NB4 (cell line): ENCODE measurements around the gene MPRIP.

Experiments
- DNase-seq: peaks from one replicate; pipeline ENCODE4 v3.0.0; 2010; ENCODE audit warnings: low read depth
- H3K4me3 ChIP-seq: one replicate; pipeline ENCODE4 v1.5.1; 2011; ENCODE audit warnings: mild to moderate bottlenecking, low read depth, low read length, moderate library complexity
- MYC ChIP-seq: IDR thresholded peaks from 2 replicates; pipeline ENCODE4 v1.6.1; 2011; ENCODE audit warnings: low read depth, low read length
- POLR2A ChIP-seq: IDR thresholded peaks from 2 replicates; pipeline ENCODE4 v1.6.1; 2011; ENCODE audit warnings: mild to moderate bottlenecking; ENCODE audit not compliant: insufficient read length; ENCODE audit errors: extremely low read depth
- TF ChIP-seq, protein P1 (sequence below): IDR thresholded peaks from 2 replicates; pipeline ENCODE4 v1.6.1; 2011; ENCODE audit warnings: low read depth, low read length
- TF ChIP-seq, protein P2 (sequence below): IDR thresholded peaks from one replicate; pipeline ENCODE4 v1.5.1; 2012; ENCODE audit warnings: low read depth, low read length

Gene MPRIP

DNA sequence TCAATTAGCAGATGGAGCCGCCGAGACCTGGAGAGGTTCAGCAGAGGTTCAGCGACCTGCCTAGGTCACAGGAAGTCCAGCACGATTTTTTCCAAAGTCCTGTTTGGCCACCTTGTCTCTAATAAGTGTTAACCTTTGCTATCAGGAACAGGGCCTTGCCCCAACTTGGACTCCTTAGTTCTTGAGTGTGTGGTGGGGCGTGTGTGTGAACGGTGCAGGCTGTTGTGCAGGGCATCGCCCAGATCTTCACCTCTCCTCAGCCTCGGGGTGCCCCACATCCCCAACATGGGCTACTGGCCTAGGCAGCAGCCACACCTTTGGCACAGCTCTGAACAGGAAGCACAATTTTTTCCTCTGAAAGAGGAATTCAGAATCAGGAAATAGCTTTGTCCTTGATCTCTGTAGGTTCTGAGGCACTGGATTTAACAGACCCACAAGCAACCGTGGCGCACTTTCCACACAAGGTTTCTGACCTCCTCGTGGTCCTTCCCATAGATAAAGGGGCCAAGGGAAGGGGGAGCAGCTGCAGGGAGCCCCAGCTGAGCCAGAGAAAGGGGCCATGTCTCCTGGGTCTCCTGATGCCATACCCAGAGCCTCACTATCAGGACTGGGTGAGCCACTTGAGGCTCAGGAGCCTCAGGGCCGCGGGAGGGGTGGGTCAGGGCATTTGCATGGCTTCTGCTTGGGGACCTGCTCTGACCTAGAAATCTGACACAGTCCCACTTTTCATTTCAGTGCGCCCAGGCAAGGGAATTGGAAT lies 10.4 kb downstream of the MPRIP start:
- DNase-seq: no peak
- TF ChIP-seq, protein P1, sequence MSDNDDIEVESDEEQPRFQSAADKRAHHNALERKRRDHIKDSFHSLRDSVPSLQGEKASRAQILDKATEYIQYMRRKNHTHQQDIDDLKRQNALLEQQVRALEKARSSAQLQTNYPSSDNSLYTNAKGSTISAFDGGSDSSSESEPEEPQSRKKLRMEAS: no peak
- TF ChIP-seq, protein P2, sequence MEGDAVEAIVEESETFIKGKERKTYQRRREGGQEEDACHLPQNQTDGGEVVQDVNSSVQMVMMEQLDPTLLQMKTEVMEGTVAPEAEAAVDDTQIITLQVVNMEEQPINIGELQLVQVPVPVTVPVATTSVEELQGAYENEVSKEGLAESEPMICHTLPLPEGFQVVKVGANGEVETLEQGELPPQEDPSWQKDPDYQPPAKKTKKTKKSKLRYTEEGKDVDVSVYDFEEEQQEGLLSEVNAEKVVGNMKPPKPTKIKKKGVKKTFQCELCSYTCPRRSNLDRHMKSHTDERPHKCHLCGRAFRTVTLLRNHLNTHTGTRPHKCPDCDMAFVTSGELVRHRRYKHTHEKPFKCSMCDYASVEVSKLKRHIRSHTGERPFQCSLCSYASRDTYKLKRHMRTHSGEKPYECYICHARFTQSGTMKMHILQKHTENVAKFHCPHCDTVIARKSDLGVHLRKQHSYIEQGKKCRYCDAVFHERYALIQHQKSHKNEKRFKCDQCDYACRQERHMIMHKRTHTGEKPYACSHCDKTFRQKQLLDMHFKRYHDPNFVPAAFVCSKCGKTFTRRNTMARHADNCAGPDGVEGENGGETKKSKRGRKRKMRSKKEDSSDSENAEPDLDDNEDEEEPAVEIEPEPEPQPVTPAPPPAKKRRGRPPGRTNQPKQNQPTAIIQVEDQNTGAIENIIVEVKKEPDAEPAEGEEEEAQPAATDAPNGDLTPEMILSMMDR: no peak
- TF ChIP-seq POLR2A (no peak), MYC (no peak)

DNA sequence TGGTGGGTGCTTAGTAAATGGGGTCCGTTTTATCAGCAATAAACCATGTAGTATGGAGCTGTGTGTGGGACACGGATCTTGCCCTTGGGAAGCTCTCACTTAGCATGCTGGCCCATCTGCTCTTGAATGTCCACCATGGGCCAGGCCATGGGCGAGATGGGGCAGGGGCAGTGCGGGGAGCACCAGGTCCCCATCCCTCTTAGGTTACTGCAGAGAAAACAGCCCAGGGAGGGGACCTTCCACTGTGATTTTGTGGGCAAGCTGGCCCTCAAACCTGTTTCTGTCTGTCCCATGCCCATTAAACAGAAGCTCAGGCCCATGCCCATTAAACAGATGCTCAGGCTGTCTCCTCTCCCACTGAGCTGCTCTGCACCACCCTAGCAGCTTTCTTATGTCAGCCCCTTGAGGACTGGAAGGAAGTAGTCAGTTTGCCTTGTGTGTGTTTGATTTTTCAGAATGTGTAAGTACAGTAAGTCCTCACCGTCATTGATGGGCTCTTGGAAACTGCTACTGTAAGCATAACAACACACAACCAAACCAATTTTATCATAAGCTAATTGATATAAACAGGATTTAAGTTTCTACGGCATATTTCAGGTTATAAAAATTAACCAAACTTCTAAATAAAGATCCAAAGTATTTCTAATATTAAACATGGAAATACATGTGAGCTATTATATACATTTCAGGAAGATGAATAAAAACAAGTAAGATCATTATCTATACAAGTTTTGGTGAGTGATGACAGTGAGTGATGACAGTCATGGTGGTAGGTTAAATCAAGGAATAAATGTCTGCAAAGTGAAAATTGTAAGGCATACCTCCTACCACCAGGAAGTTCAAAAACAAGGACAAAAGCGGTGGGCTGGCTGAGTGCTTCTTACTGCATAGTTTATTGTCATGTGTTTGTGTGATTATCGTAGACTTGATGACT lies 11.5 kb downstream of the MPRIP start:
- TF ChIP-seq, protein P2: no peak
- no peak for TF ChIP-seq MYC
- TF ChIP-seq, protein P1: no peak
- no peak for DNase-seq
- no peak overlapping the region for H3K4me3 ChIP-seq

More for the DNA sequence above, 10.4 kb downstream of the MPRIP start:
- no peak overlapping the region for H3K4me3 ChIP-seq

DNA sequence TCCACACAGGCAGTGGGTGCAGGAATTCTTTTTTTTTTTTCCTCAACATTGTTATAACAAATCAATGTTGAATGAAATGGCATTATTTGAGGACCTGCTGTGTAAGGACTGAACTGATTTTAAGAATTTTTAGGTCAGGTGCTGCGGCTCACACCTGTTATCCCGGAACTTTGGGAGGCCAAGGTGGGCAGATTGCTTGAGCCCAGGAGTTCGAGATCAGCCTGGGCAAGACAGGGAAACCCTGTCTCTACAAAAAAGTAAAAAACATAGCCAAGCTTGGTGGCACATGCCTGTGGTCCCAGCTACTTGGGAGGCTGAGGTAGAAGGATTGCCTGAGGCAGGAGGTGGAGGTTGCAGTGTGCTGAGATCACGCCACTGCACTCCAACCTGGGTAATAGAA lies 12.4 kb downstream of the MPRIP start:
- TF ChIP-seq, protein P1: no peak
- TF ChIP-seq POLR2A (no peak), MYC (no peak)
- TF ChIP-seq, protein P2: no peak
- DNase-seq: no peak
- H3K4me3 ChIP-seq: no peak overlapping the region

DNA sequence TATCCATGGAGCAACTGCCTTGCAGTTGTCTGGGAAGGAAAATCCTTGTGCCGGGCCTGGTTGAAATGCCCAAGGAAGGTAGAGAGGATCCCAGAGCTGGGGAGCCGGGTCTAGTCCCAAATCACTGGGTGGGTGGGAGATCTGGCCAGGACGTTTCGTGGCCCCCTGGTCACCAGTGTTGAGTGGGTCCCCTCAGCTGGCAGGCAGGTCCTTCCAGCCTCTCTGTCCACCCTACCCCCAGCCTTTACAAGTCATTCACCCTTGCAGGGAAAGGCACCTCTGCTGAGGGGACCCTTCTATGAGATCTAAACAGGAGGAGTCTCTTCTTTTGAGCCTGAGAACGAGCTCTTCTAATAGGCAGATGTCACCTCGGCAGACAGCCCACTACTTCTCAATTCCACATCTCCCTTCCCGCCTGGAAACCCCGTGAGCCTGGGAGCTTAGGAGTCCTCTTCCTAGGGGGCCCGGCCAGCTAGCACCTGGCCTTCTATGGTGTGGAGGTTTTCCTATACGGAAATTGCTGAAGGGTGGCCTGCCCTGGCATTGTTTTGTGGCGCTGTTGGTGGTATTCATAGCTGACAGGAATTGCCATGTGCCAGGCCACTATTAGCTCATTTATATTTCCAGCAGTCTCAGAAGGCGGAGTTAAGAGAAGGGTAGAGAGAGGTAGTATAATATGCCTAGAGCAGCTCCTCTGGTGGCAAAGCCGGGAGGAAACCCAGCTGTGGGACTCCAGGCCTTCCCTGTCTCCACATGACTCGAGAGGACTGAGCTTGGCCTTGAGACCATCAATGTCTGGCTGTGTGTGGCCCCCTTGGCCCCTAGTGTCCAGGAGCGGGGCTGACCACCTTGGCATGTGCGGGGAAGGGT lies 13.3 kb downstream of the MPRIP start:
- TF ChIP-seq, protein P2: no peak
- no peak for TF ChIP-seq POLR2A
- TF ChIP-seq, protein P1: no peak
- no peak for TF ChIP-seq MYC
- no peak overlapping the region for H3K4me3 ChIP-seq
- DNase-seq: no peak

DNA sequence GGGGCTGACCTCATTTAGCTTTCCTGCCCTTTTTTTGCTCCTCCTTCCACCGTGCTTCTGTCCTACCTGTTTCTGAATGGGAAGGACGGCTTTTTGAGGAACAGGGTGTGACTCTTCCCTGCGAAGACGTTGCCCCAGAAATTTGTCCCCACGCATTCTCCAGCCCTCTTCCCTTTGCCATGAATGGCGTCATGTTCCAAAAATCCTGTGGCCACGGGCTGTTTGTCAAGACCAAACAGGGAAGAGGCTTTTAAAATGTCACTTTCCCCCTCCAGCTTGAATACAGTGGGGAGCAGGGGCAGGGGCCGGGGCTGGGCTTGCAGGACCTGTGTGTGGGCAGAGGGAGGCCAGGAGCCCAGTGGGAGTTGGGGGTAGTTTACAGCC lies 13.9 kb downstream of the MPRIP start:
- TF ChIP-seq POLR2A (no peak), MYC (no peak)
- TF ChIP-seq, protein P2: no peak
- TF ChIP-seq, protein P1: no peak
- DNase-seq: no peak
- no peak overlapping the region for H3K4me3 ChIP-seq
